ENCODE results near the gene BTD.

BTD gene

GRCh38 chr3:15585111-15585845, 16.3 kb upstream of the BTD start:
- TF ChIP-seq, protein P1, sequence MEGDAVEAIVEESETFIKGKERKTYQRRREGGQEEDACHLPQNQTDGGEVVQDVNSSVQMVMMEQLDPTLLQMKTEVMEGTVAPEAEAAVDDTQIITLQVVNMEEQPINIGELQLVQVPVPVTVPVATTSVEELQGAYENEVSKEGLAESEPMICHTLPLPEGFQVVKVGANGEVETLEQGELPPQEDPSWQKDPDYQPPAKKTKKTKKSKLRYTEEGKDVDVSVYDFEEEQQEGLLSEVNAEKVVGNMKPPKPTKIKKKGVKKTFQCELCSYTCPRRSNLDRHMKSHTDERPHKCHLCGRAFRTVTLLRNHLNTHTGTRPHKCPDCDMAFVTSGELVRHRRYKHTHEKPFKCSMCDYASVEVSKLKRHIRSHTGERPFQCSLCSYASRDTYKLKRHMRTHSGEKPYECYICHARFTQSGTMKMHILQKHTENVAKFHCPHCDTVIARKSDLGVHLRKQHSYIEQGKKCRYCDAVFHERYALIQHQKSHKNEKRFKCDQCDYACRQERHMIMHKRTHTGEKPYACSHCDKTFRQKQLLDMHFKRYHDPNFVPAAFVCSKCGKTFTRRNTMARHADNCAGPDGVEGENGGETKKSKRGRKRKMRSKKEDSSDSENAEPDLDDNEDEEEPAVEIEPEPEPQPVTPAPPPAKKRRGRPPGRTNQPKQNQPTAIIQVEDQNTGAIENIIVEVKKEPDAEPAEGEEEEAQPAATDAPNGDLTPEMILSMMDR (IDR thresholded peaks at IDR 0.05; ENCODE audit: borderline replicate concordance, extremely low read depth, low read length, poor library complexity, severe bottlenecking): no peak
- TF ChIP-seq EZH2 (IDR thresholded peaks at IDR 0.05; ENCODE audit: borderline replicate concordance, low read depth, low read length, severe bottlenecking): no peak
- H3K4me2 ChIP-seq (ENCODE audit: insufficient read depth, low read length): no peak overlapping the region
- H3K27ac ChIP-seq (ENCODE audit: low read length): no peak overlapping the region
- no peak overlapping the region for H3K4me3 ChIP-seq (ENCODE audit: low read depth in 1 of 2, low read length in 2 of 2)
- no peaks in the 10 kb centered on the region for H3K79me2 ChIP-seq (ENCODE audit: insufficient read depth, low read length)
- H3K36me3 ChIP-seq (ENCODE audit: insufficient read depth, low read length): peaks cover 52% of the 10 kb centered on the region
- no peak overlapping the region for H3K9ac ChIP-seq (ENCODE audit: low read depth, low read length)
- H4K20me1 ChIP-seq (ENCODE audit: insufficient read depth, low read length): no peaks in the 10 kb centered on the region
- no peaks in the 10 kb centered on the region for H3K9me3 ChIP-seq (ENCODE audit: insufficient read depth, low read length, severe bottlenecking)
- H3K27me3 ChIP-seq (ENCODE audit: insufficient read depth, low read length, poor library complexity): no peaks in the 10 kb centered on the region
- no peaks in the 10 kb centered on the region for H3K4me1 ChIP-seq (ENCODE audit: insufficient read depth, low read length)
- no peak for DNase-seq
- ATAC-seq (ENCODE audit: insufficient read depth, low read depth): no peak
- no peak overlapping the region for H2AFZ ChIP-seq (ENCODE audit: low read depth, low read length)

- H4K20me1 ChIP-seq (ENCODE audit: insufficient read depth, low read length): no peaks in the 10 kb centered on the region
- no peak overlapping the region for H3K9ac ChIP-seq (ENCODE audit: low read depth, low read length)
- H3K4me2 ChIP-seq (ENCODE audit: insufficient read depth, low read length): no peak overlapping the region
- no peaks in the 10 kb centered on the region for H3K9me3 ChIP-seq (ENCODE audit: insufficient read depth, low read length, severe bottlenecking)
- peaks cover 28% of the 10 kb centered on the region for H3K36me3 ChIP-seq (ENCODE audit: insufficient read depth, low read length)
- no peak for DNase-seq
- H3K4me3 ChIP-seq (ENCODE audit: low read depth in 1 of 2, low read length in 2 of 2): no peak overlapping the region
- H3K27me3 ChIP-seq (ENCODE audit: insufficient read depth, low read length, poor library complexity): no peaks in the 10 kb centered on the region
- 0 out of 3 replicates have a peak, but pooled peaks have one; percentile 42 for ATAC-seq (ENCODE audit: insufficient read depth, low read depth)
- H2AFZ ChIP-seq (ENCODE audit: low read depth, low read length): no peak overlapping the region
- H3K79me2 ChIP-seq (ENCODE audit: insufficient read depth, low read length): no peaks in the 10 kb centered on the region
- 0 out of 2 replicates have a peak overlapping the region, but pooled peaks have one; percentile 33 for H3K27ac ChIP-seq (ENCODE audit: low read length)
- no peaks in the 10 kb centered on the region for H3K4me1 ChIP-seq (ENCODE audit: insufficient read depth, low read length)
- TF ChIP-seq, protein P1 (IDR thresholded peaks at IDR 0.05; ENCODE audit: borderline replicate concordance, extremely low read depth, low read length, poor library complexity, severe bottlenecking): no peak
- TF ChIP-seq EZH2 (IDR thresholded peaks at IDR 0.05; ENCODE audit: borderline replicate concordance, low read depth, low read length, severe bottlenecking): no peak
These were observed 10.3 kb upstream of the BTD start for GRCh38 chr3:15591242-15591641.

DNA sequence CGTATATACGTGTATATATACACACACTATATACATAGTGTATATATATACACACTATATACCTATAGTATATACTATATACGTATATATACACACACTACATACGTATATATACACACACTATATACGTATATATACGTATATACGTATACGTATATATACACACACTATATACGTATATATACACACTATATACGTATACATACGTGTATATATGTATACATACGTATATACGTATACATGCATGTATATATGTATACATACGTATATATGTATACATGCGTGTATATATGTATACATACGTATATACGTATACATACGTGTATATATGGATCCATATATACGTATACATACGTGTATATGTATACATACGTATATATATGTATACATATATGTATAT, 9.6 kb upstream of the BTD start:
- H3K27ac ChIP-seq (ENCODE audit: low read length): no peak overlapping the region
- no peak overlapping the region for H3K4me3 ChIP-seq (ENCODE audit: low read depth in 1 of 2, low read length in 2 of 2)
- no peak overlapping the region for H2AFZ ChIP-seq (ENCODE audit: low read depth, low read length)
- ATAC-seq (ENCODE audit: insufficient read depth, low read depth) (no peak), DNase-seq (no peak)
- TF ChIP-seq, protein P1 (IDR thresholded peaks at IDR 0.05; ENCODE audit: borderline replicate concordance, extremely low read depth, low read length, poor library complexity, severe bottlenecking): no peak
- peaks cover 25% of the 10 kb centered on the region for H3K36me3 ChIP-seq (ENCODE audit: insufficient read depth, low read length)
- H3K9me3 ChIP-seq (ENCODE audit: insufficient read depth, low read length, severe bottlenecking): no peaks in the 10 kb centered on the region
- no peaks in the 10 kb centered on the region for H3K27me3 ChIP-seq (ENCODE audit: insufficient read depth, low read length, poor library complexity)
- H3K9ac ChIP-seq (ENCODE audit: low read depth, low read length): no peak overlapping the region
- no peaks in the 10 kb centered on the region for H4K20me1 ChIP-seq (ENCODE audit: insufficient read depth, low read length)
- H3K4me2 ChIP-seq (ENCODE audit: insufficient read depth, low read length): no peak overlapping the region
- no peaks in the 10 kb centered on the region for H3K4me1 ChIP-seq (ENCODE audit: insufficient read depth, low read length)
- H3K79me2 ChIP-seq (ENCODE audit: insufficient read depth, low read length): no peaks in the 10 kb centered on the region

Data from DND-41 (cell line).